GM06990 (cell line): ENCODE results near the gene METRN.
"Not testable (repeated sequence)": the region's sequence is repeated elsewhere in the genome, so short reads cannot be mapped to it uniquely, and the experiment has no call there.

Experiments
- DNase-seq: peaks from one replicate; pipeline ENCODE4 v3.0.0-alpha.2; 2011; ENCODE audit not compliant: insufficient read length; ENCODE audit errors: extremely low read depth
- H3K27me3 ChIP-seq: replicated peaks from 2 replicates; pipeline ENCODE4 v1.6.0; 2011; ENCODE audit warnings: low read length; ENCODE audit not compliant: control insufficient read depth, insufficient read depth
- H3K36me3 ChIP-seq: 2 replicates; pipeline ENCODE4 v1.5.1; 2011; ENCODE audit warnings: low read length; ENCODE audit not compliant: control insufficient read depth, insufficient read depth
- H3K4me3 ChIP-seq: replicated peaks from 2 replicates; pipeline ENCODE4 v1.5.1; 2011; ENCODE audit warnings: low read depth, mild to moderate bottlenecking, control low read depth, low read length
- TF ChIP-seq, protein P1 (sequence below): IDR thresholded peaks from 2 replicates; pipeline ENCODE4 v1.5.1; 2011; ENCODE audit warnings: low read length, control low read depth, mild to moderate bottlenecking, inconsistent platforms; ENCODE audit not compliant: insufficient read depth, poor library complexity, severe bottlenecking

METRN gene

DNA sequence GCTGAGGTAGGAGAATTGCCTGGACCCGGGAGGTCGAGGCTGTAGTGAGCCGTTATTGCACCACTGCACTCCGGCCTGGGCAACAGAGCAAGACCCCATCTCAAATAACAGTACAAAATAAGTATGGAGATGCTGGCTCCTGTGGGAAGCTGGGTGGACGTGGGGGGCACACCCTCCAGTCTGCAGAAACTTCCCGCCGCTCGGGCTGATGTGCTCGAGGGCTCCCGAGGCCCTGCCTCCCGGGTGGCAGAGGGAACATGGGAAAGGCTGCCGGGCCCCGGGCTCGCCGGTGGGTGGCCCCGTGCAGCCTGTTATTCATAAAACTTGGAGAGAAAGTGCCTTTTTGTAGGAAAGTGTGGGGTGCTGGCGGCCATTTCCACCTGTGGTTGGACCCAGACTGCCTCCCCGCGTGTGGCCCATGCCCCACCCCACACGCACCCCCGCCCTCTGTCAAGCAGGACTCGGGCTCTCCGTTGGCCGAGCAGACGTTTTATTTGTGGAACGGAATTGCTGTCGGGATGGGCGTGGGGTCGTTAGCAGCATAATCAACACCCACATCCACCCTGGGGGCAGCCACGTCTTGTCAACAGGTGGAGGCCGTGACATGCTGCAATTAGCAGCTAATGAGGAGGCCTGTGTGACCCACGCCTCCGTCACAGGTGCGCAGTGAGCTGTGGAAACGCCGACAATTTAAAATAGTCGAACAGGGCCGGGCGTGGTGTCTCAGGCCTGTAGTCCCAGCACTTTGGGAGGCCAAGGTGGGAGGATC is 33.2 kb downstream of the METRN start:
- no peak for DNase-seq
- Histone ChIP-seq H3K27me3 (no peaks in the 10 kb centered on the region; the same call in 1 of the 2 replicates), H3K36me3 (no peaks in the 10 kb centered on the region), H3K4me3 (no peak overlapping the region)
- TF ChIP-seq, protein P1, sequence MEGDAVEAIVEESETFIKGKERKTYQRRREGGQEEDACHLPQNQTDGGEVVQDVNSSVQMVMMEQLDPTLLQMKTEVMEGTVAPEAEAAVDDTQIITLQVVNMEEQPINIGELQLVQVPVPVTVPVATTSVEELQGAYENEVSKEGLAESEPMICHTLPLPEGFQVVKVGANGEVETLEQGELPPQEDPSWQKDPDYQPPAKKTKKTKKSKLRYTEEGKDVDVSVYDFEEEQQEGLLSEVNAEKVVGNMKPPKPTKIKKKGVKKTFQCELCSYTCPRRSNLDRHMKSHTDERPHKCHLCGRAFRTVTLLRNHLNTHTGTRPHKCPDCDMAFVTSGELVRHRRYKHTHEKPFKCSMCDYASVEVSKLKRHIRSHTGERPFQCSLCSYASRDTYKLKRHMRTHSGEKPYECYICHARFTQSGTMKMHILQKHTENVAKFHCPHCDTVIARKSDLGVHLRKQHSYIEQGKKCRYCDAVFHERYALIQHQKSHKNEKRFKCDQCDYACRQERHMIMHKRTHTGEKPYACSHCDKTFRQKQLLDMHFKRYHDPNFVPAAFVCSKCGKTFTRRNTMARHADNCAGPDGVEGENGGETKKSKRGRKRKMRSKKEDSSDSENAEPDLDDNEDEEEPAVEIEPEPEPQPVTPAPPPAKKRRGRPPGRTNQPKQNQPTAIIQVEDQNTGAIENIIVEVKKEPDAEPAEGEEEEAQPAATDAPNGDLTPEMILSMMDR = no peak

DNA sequence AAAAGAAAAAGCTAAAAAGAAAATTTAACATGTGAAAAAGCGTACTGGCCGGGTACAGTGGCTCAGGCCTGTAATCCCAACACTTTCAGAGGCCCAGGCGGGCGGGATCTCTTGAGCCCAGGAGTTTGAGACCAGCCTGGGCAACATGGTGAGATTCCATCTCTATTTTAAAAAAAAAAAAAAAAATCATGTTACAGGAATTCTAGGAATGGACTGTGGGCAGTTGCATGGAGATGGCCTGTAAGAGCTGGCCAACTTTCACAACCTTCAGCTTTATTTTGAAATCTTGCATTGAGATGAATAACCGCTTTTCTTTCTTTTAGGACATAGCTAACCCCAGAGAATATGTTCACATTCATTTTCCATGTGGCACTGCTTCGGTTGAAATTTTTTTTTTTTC is 34.1 kb downstream of the METRN start:
- no peaks in the 10 kb centered on the region; the same call in 1 of the 2 replicates for H3K27me3 ChIP-seq
- no peak overlapping the region for H3K4me3 ChIP-seq
- DNase-seq = no peak
- H3K36me3 ChIP-seq = no peaks in the 10 kb centered on the region
- TF ChIP-seq, protein P1 = no peak

DNA sequence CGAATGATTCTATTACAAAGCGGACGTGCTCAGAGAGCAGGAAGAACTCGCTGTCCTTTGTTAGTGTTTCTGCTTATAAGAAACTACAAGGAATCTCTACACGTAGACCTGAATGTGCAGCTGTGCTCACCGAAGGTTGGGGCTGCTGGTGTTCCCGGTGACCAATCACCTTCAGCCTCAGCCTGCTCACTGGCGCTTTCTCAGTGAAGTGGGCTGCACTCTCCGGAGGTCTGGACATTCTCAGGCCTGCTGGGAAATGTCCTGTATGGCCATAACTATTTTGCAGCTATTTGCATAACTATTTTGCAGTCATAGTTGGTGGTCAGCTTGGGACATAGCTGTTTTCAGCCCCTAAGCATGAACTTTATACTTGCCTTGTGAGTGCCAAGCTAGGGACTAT is 35.6 kb downstream of the METRN start:
- no peaks in the 10 kb centered on the region; the same call in 1 of the 2 replicates for H3K27me3 ChIP-seq
- TF ChIP-seq, protein P1 = no peak
- no peak for DNase-seq
- no peaks in the 10 kb centered on the region for H3K36me3 ChIP-seq
- no peak overlapping the region for H3K4me3 ChIP-seq

DNA sequence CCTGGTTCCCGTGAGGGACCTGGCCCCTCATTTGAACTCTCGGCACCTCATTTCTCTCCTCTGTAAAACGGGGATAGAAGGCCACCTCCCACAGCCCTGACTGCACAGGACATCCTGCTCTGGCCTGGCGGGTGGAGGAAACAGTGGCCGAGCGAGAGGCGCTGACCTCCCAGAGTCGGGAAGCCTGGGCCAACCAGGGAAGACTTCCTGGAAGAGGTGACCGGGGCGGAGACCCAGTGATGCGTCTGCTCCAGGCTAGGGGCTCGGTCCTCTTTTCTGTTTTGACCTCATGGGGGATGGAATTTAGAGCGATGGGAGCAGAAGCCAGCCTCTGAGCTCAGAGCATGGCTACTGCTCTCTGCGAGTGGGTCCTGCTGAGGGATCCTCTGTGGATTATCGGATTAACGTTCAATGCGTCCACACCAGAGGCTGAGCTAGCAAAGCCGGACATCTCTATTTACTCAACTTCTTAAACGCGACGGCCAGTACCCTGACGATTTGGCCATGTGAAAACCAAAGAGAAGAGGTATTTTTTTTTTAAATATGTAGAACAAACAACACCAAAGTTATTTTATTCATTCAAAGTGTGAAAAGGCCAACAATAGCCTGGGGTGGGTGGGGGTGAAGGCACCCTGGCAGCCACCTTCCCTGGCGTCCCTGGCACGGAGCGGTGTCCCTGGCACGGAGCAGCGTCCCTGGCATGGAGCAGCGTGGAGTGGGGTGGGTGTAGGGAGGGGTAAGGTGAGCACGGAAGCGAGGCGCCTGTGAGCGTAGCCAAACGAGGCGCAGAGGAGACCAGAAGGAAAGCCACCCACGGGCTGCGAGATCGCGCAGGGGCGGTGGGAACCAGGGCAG is 36.5 kb downstream of the METRN start:
- H3K27me3 ChIP-seq = no peaks in the 10 kb centered on the region; the same call in 1 of the 2 replicates
- TF ChIP-seq, protein P1 = no peak
- no peak for DNase-seq
- no peak overlapping the region for H3K4me3 ChIP-seq
- no peaks in the 10 kb centered on the region for H3K36me3 ChIP-seq

DNA sequence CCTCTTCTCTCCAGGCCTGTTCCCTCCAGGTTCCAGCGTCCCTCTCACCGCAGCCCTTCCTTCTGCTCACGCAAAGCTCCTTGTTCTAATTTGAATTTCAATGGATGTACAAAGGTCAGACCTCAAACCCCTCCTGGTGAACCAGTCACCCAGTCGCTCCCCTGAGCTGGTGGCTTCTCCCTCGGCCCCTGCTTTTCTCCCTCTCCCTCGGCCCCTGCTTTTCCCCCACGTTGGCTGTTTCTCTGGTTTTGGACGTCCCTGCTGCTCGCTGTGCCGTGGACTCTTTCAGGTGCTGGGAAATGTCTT is 37.0 kb downstream of the METRN start:
- H3K27me3 ChIP-seq = no peaks in the 10 kb centered on the region; the same call in 1 of the 2 replicates
- TF ChIP-seq, protein P1 = no peak
- H3K36me3 ChIP-seq = no peaks in the 10 kb centered on the region
- no peak overlapping the region for H3K4me3 ChIP-seq
- no peak for DNase-seq

DNA sequence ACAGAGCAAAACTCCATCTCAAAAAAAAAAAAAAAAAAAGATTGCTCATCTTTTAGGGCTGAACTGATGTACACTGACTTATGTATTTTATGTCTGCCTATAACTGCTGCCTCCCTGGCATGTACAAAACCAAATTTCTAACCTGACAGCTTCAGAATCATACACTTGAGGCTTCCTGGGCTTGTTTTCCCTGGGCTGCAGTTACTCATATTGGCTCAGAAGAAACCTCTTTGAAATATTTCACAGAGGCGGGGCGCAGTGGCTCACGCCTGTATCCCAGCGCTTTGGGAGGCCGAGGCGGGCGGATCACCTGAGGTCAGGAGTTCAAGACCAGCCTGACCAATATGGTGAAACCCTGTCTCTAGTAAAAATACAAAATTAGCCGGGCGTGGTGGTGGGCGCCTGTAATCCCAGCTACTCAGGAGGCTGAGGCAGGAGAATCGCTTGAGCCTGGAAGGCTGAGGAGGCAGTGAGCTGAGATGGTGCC is 39.2 kb downstream of the METRN start:
- not testable (repeated sequence) for H3K36me3 ChIP-seq, DNase-seq, H3K27me3 ChIP-seq, H3K4me3 ChIP-seq
